H9 (cell line): ENCODE results near the gene ITGA1. TPM values are rescaled to one million over a fixed set of nuclear protein-coding genes. Genes with fewer than 3 reads are reported as not detected.

Experiments
- DNase-seq: peaks from one replicate; pipeline ENCODE4 v3.0.0-alpha.2; 2017
- H2AFZ ChIP-seq: one replicate; pipeline ENCODE4 v1.6.1; 2013; ENCODE audit warnings: mild to moderate bottlenecking, low read length, control low read depth, moderate library complexity
- H2AK5ac ChIP-seq: 2 replicates; pipeline ENCODE4 v1.6.1; 2013; ENCODE audit warnings: low read length, control low read depth, mixed read lengths; ENCODE audit not compliant: insufficient read length
- H2BK120ac ChIP-seq: one replicate; pipeline ENCODE4 v1.6.1; 2013; ENCODE audit warnings: low read depth, mild to moderate bottlenecking, low read length, control low read depth, inconsistent platforms; ENCODE audit not compliant: poor library complexity, severe bottlenecking
- H2BK12ac ChIP-seq: 2 replicates; pipeline ENCODE4 v1.6.1; 2013; ENCODE audit warnings: low read length, control low read depth, mixed read lengths, low read depth; ENCODE audit not compliant: insufficient read length
- H2BK15ac ChIP-seq: 2 replicates; pipeline ENCODE4 v1.6.1; 2013; ENCODE audit warnings: low read depth, low read length, control low read depth
- H2BK20ac ChIP-seq: one replicate; pipeline ENCODE4 v1.6.1; 2013; ENCODE audit warnings: low read depth, mild to moderate bottlenecking, low read length, control low read depth, inconsistent platforms; ENCODE audit not compliant: poor library complexity, severe bottlenecking
- H2BK5ac ChIP-seq: 2 replicates; pipeline ENCODE4 v1.6.1; 2013; ENCODE audit warnings: low read length, control low read depth, mixed read lengths; ENCODE audit not compliant: insufficient read length
- H3K14ac ChIP-seq: 2 replicates; pipeline ENCODE4 v1.6.1; 2013; ENCODE audit warnings: low read length, control low read depth; ENCODE audit not compliant: insufficient read depth
- H3K18ac ChIP-seq: 2 replicates; pipeline ENCODE4 v1.6.1; 2013; ENCODE audit warnings: low read depth, mild to moderate bottlenecking, mixed read lengths, low read length, control low read depth; ENCODE audit not compliant: insufficient read length
- H3K23ac ChIP-seq: 2 replicates; pipeline ENCODE4 v1.6.1; 2013; ENCODE audit warnings: low read length, control low read depth, mixed read lengths, low read depth; ENCODE audit not compliant: insufficient read length
- H3K23me2 ChIP-seq: 2 replicates; pipeline ENCODE4 v1.6.1; 2013; ENCODE audit warnings: low read depth, mild to moderate bottlenecking, mixed read lengths, low read length, control low read depth; ENCODE audit not compliant: insufficient read length, poor library complexity, severe bottlenecking
- H3K27ac ChIP-seq: 2 replicates; pipeline ENCODE4 v1.5.1; 2013; ENCODE audit warnings: low read length, control low read depth, mixed read lengths, low read depth; ENCODE audit not compliant: insufficient read length
- H3K27me3 ChIP-seq: 2 replicates; pipeline ENCODE4 v1.6.1; 2013; ENCODE audit warnings: low read length, control low read depth, inconsistent platforms; ENCODE audit not compliant: insufficient read depth
- H3K4ac ChIP-seq: 2 replicates; pipeline ENCODE4 v1.6.1; 2013; ENCODE audit warnings: low read depth, mild to moderate bottlenecking, control low read depth, inconsistent platforms, low read length, moderate library complexity
- H3K4me1 ChIP-seq: 2 replicates; pipeline ENCODE4 v1.6.1; 2013; ENCODE audit warnings: low read length, control low read depth, inconsistent platforms; ENCODE audit not compliant: insufficient read depth
- H3K4me2 ChIP-seq: 2 replicates; pipeline ENCODE4 v1.6.1; 2013; ENCODE audit warnings: low read length, control low read depth, mixed read lengths; ENCODE audit not compliant: insufficient read length, insufficient read depth
- H3K56ac ChIP-seq: 2 replicates; pipeline ENCODE4 v1.6.1; 2013; ENCODE audit warnings: low read depth, mild to moderate bottlenecking, mixed read lengths, low read length, control low read depth; ENCODE audit not compliant: insufficient read length
- H3K79me1 ChIP-seq: 2 replicates; pipeline ENCODE4 v1.6.1; 2013; ENCODE audit warnings: low read depth, mild to moderate bottlenecking, moderate library complexity, low read length, control low read depth, inconsistent platforms; ENCODE audit not compliant: insufficient read depth, poor library complexity, severe bottlenecking
- H3K79me2 ChIP-seq: 2 replicates; pipeline ENCODE4 v1.6.1; 2013; ENCODE audit warnings: low read length, control low read depth, inconsistent platforms; ENCODE audit not compliant: insufficient read depth
- H3K9ac ChIP-seq: 2 replicates; pipeline ENCODE4 v1.6.1; 2013; ENCODE audit warnings: low read length, control low read depth, mixed read lengths; ENCODE audit not compliant: insufficient read length; ENCODE audit errors: extremely low read depth
- H3K9me3 ChIP-seq: one replicate; pipeline ENCODE4 v1.6.1; 2013; ENCODE audit warnings: low read depth, low read length, inconsistent platforms; ENCODE audit not compliant: control insufficient read depth
- H3T11ph ChIP-seq: one replicate; pipeline ENCODE4 v1.6.1; 2013; ENCODE audit warnings: mild to moderate bottlenecking, low read length, control low read depth, inconsistent platforms
- H4K20me1 ChIP-seq: one replicate; pipeline ENCODE4 v1.6.1; 2013; ENCODE audit not compliant: control insufficient read depth, insufficient read length, insufficient read depth
- H4K5ac ChIP-seq: 2 replicates; pipeline ENCODE4 v1.6.1; 2013; ENCODE audit warnings: low read depth, mild to moderate bottlenecking, mixed read lengths, low read length, control low read depth; ENCODE audit not compliant: insufficient read length
- H4K8ac ChIP-seq: replicated peaks from 2 replicates; pipeline ENCODE4 v1.6.1; 2013; ENCODE audit warnings: low read length, control low read depth, mixed read lengths, low read depth; ENCODE audit not compliant: insufficient read length
- H4K91ac ChIP-seq: 2 replicates; pipeline ENCODE4 v1.6.1; 2013; ENCODE audit warnings: low read depth, mild to moderate bottlenecking, moderate library complexity, mixed read lengths, low read length, control low read depth; ENCODE audit not compliant: insufficient read length
- H3K27ac Mint-ChIP-seq, 3 experiments: 2 replicates in 2 of 3; 3 replicates in 1 of 3; pipeline ENCODE4 v1.8.0; 2020 to 2021; ENCODE audit warnings: mixed read lengths in 3 of 3, mild to moderate bottlenecking in 1 of 3, moderate library complexity in 1 of 3
- H3K27me3 Mint-ChIP-seq: 2 replicates; pipeline ENCODE4 v1.8.0; 2021; ENCODE audit warnings: low read depth, mild to moderate bottlenecking, moderate library complexity, mixed read lengths
- H3K36me3 Mint-ChIP-seq, 3 experiments: 2 replicates in 2 of 3; 3 replicates in 1 of 3; pipeline ENCODE4 v1.8.0; 2020 to 2021; ENCODE audit warnings: low read depth in 3 of 3, mixed read lengths in 3 of 3; ENCODE audit not compliant: insufficient read depth in 1 of 3
- H3K4me1 Mint-ChIP-seq, 2 experiments: 2 replicates each; pipeline ENCODE4 v1.8.0; 2020; ENCODE audit warnings: mixed read lengths in 2 of 2
- H3K4me3 Mint-ChIP-seq, 2 experiments: 2 replicates in 1 of 2; 3 replicates in 1 of 2; pipeline ENCODE4 v1.8.0; 2020 to 2021; ENCODE audit warnings: mild to moderate bottlenecking in 2 of 2, mixed read lengths in 2 of 2, moderate library complexity in 1 of 2
- H3K9me3 Mint-ChIP-seq, 2 experiments: 2 replicates in 1 of 2; 3 replicates in 1 of 2; pipeline ENCODE4 v1.8.0; 2020; ENCODE audit warnings: mild to moderate bottlenecking in 2 of 2, mixed read lengths in 2 of 2, moderate library complexity in 1 of 2
- CTCF ChIP-seq: fragments of 200-600 bp; sonication (generic); conservative IDR thresholded peaks from 3 replicates; pipeline ENCODE4 v1.8.0; 2021; ENCODE audit warnings: antibody characterized with exemption, mild to moderate bottlenecking
- WGBS: extraction: QIAGEN DNeasy Blood & Tissue Kit; methylation state at CpG from one replicate; pipeline ENCODE4 v1.1.7; 2013; ENCODE audit warnings: missing lambda C conversion rate, low lambda C conversion rate, mixed read lengths; ENCODE audit not compliant: insufficient read length; ENCODE audit errors: extremely low coverage; 5-methylcytosine and 5-hydroxymethylcytosine counted together
- total RNA-seq: library from RNA; stranded (reverse); gene quantifications from 2 replicates; pipeline ENCODE4 v1.2.1, GENCODE V29; 2021

ITGA1 gene
- total RNA-seq, 1 experiment from 2014 or later, result 3.9 TPM

GRCh38 chr5:52856564-52856963, 68.8 kb downstream of the ITGA1 start:
- H2BK15ac ChIP-seq, result no peak overlapping the region
- no peak overlapping the region for H3T11ph ChIP-seq
- H3K14ac ChIP-seq, result no peak overlapping the region
- no peak overlapping the region for H2BK120ac ChIP-seq
- H3K27me3 ChIP-seq, result no peaks in the 10 kb centered on the region
- Mint-ChIP-seq H3K9me3 (no peaks in the 10 kb centered on the region), H3K27me3 (no peaks in the 10 kb centered on the region), H3K4me3 (no peak overlapping the region), H3K27ac (no peak overlapping the region), H3K36me3 (no peaks in the 10 kb centered on the region), H3K4me1 (peaks cover 0 to 2% of the 10 kb centered on the region in 2 experiments; a peak in 1 of 4 replicates)
- H2BK5ac ChIP-seq, result no peak overlapping the region
- no peak overlapping the region for H3K9ac ChIP-seq
- WGBS, result no CpG with 5 or more reads among the region's 3 CpGs
- H2BK20ac ChIP-seq, result no peak overlapping the region
- no peaks in the 10 kb centered on the region for H3K79me2 ChIP-seq
- no peak for TF ChIP-seq CTCF
- H3K79me1 ChIP-seq, result no peaks in the 10 kb centered on the region
- no peak overlapping the region for H3K4ac ChIP-seq
- no peak overlapping the region for H3K18ac ChIP-seq
- H4K5ac ChIP-seq, result no peak overlapping the region
- H2AK5ac ChIP-seq, result no peak overlapping the region
- no peaks in the 10 kb centered on the region for H3K23me2 ChIP-seq
- no peak overlapping the region for H4K8ac ChIP-seq
- no peak overlapping the region for H3K4me2 ChIP-seq
- H4K91ac ChIP-seq, result no peak overlapping the region
- 0 out of 2 replicates have a peak, but pooled peaks cover 2% of the 10 kb centered on the region for H3K4me1 ChIP-seq
- H3K27ac ChIP-seq, result no peak overlapping the region
- no peak overlapping the region for H2BK12ac ChIP-seq
- no peak for DNase-seq
- H4K20me1 ChIP-seq, result no peaks in the 10 kb centered on the region
- H3K9me3 ChIP-seq, result no peaks in the 10 kb centered on the region
- H3K56ac ChIP-seq, result no peak overlapping the region
- H3K23ac ChIP-seq, result no peak overlapping the region
- H2AFZ ChIP-seq, result no peak overlapping the region
